ENCODE data around the gene ELAPOR1.

- TF ChIP-seq CTCF (IDR thresholded peaks at IDR 0.05) (no peak), POLR2A (IDR thresholded peaks at IDR 0.05) (no peak)
Observed at GRCh38 chr1:109135940-109136339, 22.0 kb downstream of the ELAPOR1 start.

Measured in esophagus squamous epithelium (tissue), 4 donors.